ENCODE results near the gene KRI1.
A peak's percentile ranks its signal among the peaks of the same experiment; 100 is the strongest.
"Not testable (repeated sequence)": the region's sequence is repeated elsewhere in the genome, so short reads cannot be mapped to it uniquely, and the experiment has no call there.

Gene KRI1

DNA sequence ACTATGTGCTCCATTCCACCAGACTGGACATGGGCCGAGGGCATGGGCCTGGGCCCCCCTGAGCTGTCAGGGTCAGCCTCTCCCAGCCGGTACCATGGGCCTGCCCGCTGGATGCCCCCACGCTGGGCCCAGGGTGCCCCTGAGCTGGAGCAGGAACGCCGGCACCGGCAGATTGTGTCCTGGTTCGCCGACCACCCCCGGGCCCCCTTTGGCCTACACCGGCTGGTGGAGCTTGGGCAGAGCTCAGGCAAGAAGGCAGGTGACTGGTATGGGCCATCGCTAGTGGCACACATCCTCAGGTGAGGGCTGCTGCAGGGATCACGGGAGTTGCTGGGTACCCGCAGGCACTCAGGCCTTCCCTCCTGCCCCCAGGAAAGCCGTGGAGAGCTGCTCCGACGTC lies 19.0 kb downstream of the KRI1 start:
- DNase-seq, result no peak

DNA sequence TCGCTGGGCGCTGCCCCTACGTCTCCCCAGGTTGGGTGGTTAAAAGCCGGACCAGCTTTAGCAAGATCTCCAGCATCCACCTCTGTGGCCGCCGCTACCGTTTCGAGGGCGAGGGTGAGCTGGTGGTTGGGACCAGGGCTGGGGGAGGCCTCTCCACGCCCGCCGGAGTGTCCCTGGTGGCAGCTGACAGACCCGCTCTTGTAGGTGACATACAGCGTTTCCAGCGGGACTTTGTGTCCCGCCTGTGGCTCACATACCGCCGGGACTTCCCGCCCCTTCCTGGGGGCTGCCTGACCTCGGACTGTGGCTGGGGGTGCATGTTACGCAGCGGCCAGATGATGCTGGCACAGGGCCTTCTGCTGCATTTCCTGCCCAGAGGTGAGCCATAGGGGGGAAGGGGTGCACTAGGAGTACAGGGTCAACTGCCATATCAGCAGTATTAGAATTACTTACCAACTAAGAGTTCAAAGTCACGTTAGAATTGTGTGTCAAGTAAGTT lies 21.0 kb downstream of the KRI1 start:
- DNase-seq, result no peak

DNA sequence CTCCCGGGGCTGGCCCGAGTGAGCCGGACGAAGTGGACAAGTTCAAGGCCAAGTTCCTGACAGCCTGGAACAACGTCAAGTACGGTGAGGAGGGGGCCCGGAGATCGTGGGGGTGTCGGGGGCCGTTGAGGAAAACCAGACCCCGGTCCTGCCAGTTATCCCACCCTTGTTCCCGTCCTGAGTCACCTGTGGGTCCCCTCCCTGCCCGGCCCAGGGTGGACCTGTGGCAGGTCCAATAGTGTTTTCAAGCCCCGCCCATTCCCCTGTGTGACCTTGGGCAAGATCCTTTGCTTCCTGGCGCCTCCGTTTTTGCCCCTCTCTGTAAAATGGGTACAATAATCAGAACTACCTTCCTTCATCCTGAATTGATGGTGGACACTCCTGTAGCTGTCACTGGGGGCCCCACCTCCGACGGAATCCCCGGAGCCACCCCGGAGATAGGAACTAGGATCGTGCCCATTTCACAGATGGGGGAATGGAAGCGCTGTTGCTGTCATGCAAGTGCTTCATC lies 21.5 kb downstream of the KRI1 start:
- no peak for DNase-seq

DNA sequence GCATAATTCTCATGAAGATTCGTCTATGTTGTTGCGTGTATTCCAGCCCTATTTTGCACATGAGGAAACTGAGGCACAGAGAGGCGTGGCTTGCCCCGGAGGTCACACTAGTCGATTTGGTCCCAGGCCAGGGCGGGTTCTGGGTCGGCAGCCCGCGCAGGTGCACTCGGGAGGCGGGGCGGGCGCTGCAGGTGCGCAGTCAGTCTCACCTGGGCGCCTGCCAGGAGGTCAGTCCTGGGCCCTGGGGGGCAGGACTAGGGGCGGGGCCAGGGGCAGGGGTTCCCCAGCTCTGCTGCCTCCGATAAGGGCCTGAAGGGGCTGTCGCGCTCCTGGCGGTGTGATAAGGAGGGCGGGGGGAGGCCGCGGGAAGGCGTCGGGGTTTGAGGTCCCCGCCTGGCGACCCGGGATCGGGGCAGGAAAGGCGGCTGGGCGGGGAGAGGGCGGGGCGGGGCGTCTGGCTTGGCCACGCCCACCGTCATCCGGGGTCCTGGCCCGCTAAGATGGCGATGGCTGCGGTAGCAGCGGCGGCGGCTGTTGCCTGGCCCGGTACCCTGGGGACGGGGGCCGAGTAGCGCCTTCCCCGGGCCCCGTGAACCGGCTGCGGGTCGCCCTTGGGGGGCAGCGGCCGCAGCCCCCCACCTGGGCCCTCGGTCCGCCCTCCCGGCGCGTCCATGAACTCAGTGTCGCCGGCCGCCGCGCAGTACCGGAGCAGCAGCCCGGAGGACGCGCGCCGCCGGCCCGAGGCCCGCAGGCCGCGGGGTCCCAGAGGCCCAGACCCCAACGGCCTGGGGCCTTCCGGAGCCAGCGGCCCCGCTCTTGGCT lies 22.2 kb downstream of the KRI1 start, which contains the start of gene ATG4D:
Gene ATG4D (plus strand): TSS at position 485 of the 822 bp plus-strand sequence. CDS start 187 bp downstream, at position 672.
- peak; percentile 89 for DNase-seq

DNA sequence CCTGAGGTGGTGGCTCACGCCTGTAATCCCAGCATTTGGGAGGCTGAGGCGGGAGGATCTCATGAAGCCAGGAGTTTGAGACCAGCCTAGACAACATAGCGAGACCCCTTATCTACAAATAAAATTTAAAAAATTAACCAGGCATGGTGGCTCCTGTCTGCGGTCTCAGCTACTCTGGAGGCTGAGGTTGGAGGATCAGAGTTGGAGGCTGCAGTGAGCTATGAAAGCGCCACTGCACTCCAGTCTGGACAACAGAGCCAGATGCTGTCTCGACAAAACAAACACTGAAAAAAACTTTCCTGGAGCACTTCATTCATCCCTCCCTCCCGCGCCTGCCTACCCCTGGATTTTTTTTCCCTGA lies 22.8 kb downstream of the KRI1 start:
- DNase-seq, result no peak

DNA sequence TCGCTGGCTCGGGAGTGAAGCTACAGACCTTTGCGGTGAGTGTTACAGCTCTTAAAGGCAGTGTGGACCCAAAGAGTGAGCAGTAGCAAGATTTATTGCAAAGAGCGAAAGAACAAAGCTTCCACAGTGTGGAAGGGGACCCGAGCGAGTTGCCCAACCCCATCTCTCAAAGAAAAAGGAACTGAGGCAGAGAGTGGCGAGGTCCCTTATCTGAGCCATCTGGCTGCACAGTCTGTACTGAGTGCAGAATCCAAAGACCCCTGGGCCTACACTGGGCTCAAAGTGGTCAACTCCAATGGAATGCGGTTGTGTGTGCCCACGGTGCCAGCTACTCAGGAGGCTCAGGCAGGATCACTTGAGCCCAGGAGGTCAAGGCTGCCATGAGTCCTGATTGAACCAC lies 26.8 kb downstream of the KRI1 start:
- DNase-seq, result not testable (repeated sequence)

DNA sequence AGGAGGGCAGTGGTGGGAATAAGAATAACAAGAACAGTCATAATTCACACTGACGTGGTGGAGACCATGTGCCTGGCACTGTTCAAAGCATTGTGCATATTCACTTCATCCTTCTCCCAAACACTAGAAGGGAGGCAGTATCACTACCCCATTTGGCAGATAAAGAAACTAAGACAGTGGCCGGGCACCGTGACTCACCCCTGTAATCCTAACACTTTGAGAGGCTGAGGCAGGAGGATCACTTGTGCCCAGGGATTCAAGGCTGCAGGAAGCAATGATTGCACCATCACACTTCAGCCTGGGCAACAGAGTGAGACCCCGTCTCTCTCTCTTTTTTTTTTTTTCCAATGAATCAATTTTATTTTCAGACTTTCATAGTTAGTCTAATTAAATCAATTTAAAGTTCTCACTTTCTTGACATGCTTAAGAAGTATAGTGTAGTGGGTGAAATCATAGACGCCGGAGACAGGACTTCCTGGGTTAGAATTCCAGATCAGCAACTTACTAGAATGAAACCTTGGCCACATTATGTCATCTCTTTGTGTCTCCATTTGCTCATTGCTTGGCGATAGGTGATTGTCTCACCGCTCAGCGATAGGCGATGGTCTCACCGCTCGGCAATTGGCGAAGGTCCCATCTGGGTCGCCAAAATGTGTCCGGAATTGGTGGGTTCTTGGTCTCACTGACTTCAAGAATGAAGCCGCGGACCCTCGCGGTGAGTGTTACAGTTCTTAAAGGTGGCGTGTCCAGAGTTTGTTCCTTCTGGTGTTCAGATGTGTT lies 27.4 kb downstream of the KRI1 start:
- DNase-seq, result no peak

DNA sequence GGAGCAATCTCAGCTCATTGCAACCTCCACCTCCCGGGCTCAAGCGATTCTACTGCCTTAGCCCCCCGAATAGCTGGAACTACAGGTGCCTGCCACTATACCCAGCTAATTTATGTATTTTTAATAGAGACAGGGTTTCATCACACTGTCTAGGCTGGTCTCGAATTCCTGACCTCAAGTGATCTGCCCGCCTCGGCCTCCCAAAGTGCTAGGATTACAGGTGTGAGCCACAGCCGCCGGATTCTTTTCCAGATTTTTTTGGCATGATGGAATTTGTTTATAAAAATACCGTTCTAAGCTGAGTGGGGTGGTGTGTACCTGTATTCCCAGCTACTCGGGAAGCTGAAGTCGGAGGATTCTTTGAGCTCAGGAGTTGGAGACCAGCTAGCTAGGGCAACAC lies 28.1 kb downstream of the KRI1 start:
- DNase-seq, result no peak

DNA sequence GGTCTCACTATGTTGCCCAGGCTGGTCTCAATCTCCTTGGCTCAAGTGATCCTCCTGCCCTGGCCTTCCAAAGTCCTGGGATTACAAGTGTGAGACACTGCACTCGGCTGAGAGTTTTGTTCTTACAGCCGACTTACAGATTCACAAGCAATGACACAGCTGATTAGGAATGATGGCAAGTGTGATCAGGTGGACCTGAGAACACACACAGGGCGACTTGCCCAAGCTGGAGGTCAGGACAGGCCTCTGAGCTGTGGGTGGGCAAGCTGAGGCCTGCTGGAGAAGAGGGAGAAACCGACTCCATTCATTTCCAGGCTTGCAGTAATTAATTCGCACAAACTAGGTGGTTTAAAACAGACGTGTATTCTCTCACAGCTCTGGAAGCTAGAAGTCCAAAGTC lies 30.2 kb downstream of the KRI1 start:
- no peak for DNase-seq

DNA sequence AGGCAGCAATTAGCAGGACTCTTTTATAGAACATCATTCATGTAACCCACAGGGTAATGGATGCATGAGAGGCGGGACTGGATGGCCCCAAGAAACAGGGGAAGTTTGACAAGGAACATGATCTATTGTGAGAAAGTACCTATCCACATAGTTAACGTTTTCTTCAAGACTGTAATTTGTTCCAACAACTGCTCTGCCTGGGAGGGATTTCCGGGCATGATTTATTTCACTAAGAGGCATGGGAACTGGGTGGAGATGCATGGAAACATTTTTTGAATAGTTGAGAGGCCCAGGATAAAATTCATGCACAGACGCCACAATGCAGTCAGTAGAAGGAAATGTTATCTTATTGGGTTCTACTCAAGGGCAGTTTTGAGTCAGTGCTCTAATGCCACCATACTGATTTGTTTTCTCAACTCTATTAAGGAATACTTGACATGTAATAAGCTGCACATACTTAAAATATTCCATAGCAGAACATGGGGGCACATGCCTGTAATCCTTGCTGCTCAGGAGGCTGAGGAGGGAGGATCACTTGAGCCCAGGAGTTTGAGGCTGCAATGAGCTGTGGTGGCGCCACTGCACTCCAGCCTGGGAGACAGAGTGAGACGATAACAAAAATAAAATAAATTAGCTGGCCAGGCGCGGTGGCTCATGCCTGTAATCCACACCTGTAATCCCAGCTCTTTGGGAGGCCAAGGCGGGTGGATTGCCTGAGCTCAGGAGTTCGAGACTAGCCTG lies 32.0 kb downstream of the KRI1 start:
- DNase-seq, result no peak

DNA sequence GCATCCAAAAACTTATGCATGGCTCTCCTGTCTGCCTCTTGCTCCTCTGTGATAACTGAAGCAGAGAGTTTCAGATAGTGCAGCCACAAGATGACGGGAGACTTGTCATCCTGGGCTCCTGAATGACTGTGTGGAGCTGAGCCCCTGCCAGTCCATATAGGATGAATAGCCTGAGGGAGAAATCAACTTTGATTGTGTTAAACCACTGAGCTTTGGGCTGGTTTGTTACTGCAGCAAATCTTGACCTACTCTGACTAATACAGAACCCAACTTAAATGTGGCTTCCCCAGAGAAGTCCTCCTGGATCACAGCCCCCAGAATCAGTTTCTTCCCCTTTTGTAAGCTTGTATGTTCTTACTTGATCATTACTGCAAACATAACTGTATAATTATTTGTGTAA lies 33.4 kb downstream of the KRI1 start:
- DNase-seq, result no peak

DNA sequence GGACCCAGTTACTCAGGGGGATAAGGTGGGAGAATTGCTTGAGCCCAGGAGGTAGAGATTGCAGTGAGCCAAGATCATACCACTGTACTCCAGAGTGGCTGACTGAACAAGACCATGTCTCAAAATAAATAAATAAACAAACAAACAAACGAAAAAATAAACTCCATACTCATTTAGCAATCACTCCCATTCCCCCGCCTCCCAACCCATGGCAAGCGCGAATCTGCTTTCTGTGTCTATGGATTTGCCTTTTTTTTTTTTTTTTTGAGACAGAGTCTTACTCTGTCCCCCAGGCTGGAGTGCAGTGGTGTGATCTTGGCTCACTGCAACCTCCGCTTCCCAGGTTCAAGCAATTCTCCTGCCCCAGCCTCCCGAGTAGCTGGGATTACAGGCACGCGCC lies 38.9 kb downstream of the KRI1 start:
- DNase-seq, result not testable (repeated sequence)

DNA sequence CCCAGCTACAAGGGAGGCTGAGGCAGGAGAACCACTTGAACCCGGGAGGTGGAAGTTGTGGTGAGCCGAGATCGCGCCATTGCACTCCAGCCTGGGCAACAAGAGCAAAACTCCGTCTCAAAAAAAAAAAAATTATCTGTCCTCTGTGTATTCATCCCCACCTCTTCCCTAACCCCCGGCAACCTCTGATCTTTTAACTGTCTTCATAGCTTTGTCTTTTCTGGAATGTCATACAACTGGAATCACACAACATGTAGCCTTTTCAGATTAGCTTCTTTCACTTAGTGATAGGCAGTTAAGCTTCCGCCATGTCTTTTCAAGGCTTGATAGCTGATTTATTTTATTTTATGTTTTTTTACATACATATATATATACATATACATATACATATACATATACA lies 40.2 kb downstream of the KRI1 start:
- DNase-seq, result no peak

DNA sequence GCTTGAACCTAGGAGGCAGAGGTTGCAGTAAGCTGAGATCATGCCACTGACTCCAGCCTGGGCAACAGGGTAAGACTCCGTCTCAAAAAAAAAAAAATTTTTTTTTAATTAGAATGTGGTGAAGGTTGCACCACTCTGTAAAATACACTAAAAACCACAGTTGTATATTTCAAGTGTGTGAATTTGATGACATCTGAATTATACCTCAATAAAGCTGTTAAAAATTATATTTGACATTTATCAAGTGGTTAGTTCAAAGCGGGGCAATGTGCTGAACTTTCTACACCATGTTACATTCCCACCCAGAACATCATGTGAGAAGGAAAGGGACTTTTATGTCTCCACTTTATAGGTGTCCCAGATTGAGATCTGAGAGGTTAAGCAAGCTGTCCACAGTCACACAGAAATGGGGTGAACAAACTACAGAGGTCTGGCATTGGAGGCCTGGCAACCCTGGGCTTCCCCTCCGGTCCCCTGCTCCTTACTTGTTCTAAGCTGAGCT lies 42.6 kb downstream of the KRI1 start:
- no peak for DNase-seq

DNA sequence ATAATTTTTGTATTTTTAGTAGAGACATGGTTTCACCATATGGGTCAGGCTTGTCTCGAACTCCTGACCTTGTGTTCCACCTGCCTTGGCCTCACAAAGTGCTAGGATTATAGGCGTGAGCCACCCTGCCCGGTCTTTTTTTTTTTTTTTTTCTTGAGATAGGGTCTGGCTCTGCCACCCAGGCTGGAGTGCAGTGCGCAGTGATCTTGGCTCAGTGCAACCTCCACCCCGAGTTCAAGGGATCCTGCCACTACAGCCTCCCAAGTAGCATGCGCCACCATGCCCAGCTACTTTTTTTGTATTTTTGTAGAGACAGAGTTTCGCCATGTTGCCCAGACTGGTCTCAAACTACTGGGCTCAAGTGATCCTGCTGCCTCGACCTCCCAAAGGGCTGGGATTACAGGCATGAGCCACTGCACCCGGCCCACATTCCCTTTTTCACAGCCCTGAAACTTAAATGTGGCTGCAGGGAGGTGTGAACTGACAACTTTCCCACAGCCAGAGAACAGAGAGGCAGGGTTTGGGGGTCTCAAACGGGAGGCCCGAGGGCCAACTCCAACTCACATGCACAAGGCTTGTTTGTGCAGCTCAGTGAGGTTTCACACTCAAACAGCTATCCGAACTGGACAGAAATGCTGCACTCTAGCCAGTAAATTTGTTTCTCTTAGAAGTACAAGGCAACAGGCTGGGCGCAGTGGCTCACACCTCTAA lies 44.2 kb downstream of the KRI1 start:
- DNase-seq, result no peak

DNA sequence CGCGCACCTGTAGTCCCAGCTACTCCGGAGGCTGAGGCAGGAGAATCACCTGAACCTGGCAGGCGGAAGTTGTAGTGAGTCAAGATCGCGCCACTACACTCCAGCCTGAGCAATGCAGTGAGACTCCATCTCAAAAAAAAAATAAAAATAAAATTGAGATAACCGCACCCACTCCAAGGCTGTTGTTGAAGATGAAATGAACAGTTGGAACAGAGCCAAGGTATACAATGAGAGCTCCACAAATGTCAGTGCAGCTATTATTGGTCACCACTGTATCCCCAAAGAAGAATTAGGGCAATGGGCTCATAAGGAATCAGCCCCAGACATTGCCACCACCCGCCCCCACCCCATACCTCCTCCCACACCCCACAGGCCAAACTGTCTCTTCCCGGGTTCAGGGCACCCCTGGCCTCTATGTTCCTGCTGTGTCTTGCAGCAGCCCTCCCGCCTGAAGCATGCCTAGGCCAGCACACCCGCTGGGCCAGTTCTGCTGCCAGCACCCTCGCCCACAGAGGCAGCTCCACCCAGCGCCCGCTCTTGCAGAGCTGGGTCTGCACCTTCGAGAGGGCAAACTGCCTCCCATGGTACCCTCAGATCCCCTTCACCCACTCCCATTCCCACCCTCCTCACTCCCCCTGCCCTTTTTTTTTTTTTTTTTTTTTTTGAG lies 45.0 kb downstream of the KRI1 start:
- DNase-seq, result no peak

DNA sequence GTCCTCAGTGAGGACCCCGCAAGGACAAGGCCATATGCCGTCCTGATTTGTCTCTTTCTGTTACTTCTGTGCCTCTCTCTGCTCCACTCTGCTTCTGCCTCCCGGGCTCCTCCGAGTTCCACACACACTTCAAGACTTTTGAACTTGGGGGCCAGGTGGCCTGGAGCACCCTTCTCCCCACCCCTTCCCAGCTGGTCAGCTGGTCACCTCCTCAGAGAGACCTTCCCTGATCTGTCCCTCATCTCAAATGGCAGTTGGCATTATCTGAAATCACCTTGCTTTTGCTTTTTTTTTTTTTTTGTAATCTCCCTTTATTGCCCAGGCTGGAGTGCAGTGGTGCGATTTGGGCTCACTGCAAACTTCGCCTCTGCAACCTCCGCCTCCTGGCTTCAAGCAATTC lies 46.4 kb downstream of the KRI1 start:
- DNase-seq, result no peak

DNA sequence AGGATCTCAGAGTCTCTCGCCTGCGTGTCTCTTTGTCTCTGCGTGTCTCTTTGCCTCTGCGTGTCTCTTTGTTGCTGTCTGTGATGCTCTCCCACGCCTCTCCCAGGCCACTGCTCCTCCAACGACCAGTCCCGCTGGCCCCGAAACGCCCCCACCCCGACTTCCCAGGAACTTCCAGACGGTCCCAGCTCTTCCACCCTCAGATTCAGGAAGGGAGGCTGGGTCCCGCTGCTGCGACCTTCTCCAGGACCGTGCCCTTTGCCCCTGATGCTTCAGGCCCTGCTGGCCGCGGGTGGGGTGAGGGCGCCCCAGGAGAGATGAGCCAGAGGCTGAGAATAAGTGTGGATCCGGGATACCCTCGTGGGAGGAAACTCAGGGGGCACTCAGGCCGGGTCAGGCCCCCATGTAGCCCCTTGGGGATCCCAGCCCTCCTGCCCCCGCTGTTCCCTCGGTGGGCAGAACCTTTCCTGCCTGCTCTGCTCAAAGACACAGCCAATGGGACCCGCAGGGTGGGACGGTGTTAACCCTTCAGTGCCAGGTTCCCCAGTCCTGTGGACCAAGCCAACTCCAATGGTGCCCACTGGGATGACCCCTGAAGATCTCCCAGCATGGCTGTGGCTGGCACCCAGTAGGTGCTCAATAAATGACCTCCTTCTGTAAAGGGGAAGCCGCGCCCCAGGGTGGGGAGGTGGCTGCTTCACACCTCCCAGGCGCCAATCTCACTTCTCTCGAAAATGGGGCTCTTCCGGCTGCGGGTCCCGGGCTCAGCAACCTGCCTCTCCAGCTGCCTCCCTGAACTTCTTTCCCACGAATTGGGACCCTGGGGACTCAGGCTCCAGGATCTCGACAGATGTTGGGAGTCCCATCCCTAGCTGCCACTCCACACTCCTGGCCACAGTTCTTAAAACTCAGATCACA lies 47.1 kb downstream of the KRI1 start:
- no peak for DNase-seq

DNA sequence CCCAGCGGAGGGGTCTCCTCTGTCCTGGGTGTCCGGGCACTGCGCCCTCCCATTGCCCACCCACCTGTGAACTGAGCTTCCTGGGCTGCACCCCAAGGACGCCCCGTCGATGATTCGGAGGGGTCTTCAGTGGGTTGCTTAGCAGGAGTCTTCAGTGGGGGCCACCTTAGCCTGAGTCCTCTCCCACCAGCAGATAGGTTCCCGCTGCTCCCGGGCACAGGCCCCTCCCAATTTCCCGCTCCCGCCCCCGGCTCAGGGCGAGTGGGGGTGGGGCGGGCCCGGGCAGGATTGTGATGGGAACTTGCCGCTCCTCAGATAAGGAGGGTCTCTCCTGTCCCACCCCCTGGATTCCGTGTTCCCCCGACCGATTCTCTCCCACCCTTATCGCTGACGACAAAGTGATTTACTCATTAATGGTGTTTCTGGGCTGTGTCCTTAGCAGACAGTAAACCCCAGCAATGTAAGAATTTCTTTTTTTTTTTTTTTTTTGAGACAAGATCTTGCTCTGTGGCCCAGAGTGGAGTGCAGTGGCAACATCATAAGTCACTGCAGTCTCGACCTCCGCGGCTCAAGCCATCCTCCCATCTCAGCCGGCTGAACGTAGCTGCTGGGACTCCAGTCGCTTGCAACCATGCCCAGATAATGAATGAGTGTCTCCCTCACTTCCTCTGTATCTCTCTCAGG lies 47.9 kb downstream of the KRI1 start:
- no peak for DNase-seq

DNA sequence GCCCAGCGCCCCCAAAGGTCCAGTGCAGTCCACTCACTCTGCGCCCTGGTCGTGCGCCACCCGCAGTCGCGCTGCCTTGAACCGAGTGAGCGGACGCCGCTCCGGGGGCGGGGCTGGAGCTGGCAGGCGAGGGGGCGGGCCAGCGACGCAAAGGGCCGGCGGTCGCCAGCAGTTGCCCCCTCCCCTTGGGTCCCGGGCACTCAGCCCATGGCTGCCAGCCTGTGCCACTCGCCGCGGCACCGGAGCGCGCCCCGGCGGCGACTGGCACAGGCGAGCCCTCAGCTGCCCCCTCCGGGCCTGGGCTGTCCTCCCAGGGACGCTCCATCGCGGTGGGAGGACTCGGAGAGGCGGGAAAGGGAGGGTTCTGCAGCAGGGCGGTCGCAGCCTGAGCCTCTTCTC lies 48.5 kb downstream of the KRI1 start, which contains the start of gene S1PR5:
Gene S1PR5 (minus strand): TSS at position 87 of the 399 bp plus-strand sequence. CDS start 2,436 bp downstream, outside the sequence.
- DNase-seq, result no peak
